SK-N-SH treated with all-trans-retinoic acid at 6 μM for 48 hours (cell line): Measurements from ENCODE around the gene PLAU.
"Not testable (repeated sequence)": the region's sequence is repeated elsewhere in the genome, so short reads cannot be mapped to it uniquely, and the experiment has no call there.

ENCODE experiments used
- ATAC-seq: fragments of 200-7000 bp; cut with Tn5 transposase; 3 replicates; pipeline ENCODE4 v1.9.1; 2020; ENCODE audit warnings: mild to moderate bottlenecking, moderate library complexity
- ARNTL ChIP-seq: fragments of 450-650 bp; formaldehyde crosslinking; IDR thresholded peaks from 2 replicates; pipeline ENCODE4 v1.5.0; 2020; ENCODE audit warnings: low read depth, mild to moderate bottlenecking, moderate library complexity, borderline replicate concordance
- BACH2 ChIP-seq: fragments of 250-450 bp; sonication (Bioruptor Pico); IDR thresholded peaks from 2 replicates; pipeline ENCODE4 v1.9.0; 2021; ENCODE audit warnings: mild to moderate bottlenecking, borderline replicate concordance
- ESRRG ChIP-seq: fragments of 250-450 bp; sonication (Bioruptor Pico); IDR thresholded peaks from 2 replicates; pipeline ENCODE4 v1.6.1; 2021; ENCODE audit warnings: mild to moderate bottlenecking
- GLIS3 ChIP-seq: fragments of 250-450 bp; sonication (Bioruptor Pico); IDR thresholded peaks from 2 replicates; pipeline ENCODE4 v1.5.0; 2020; ENCODE audit warnings: mild to moderate bottlenecking, moderate library complexity
- ISL1 ChIP-seq: fragments of 250-450 bp; sonication (Bioruptor Pico); IDR thresholded peaks from 2 replicates; pipeline ENCODE4 v2.1.2; 2022; ENCODE audit warnings: mild to moderate bottlenecking, moderate library complexity
- OSR1 ChIP-seq: fragments of 250-450 bp; sonication (Bioruptor Pico); IDR thresholded peaks from 2 replicates; pipeline ENCODE4 v1.8.0; 2022; ENCODE audit warnings: moderate library complexity, mild to moderate bottlenecking, inconsistent platforms
- PPARA ChIP-seq: fragments of 250-450 bp; sonication (Bioruptor Pico); IDR thresholded peaks from 2 replicates; pipeline ENCODE4 v1.5.0; 2020; ENCODE audit warnings: mild to moderate bottlenecking, borderline replicate concordance
- RARB ChIP-seq: fragments of 250-450 bp; sonication (Bioruptor Pico); IDR thresholded peaks from 2 replicates; pipeline ENCODE4 v1.8.0; 2021; ENCODE audit warnings: mild to moderate bottlenecking, moderate library complexity
- TCF4 ChIP-seq: fragments of 250-450 bp; sonication (Bioruptor Pico); IDR thresholded peaks from 2 replicates; pipeline ENCODE4 v1.8.0; 2021; ENCODE audit warnings: mild to moderate bottlenecking, moderate library complexity, borderline replicate concordance
- TOX ChIP-seq: fragments of 250-450 bp; sonication (Bioruptor Pico); IDR thresholded peaks from 2 replicates; pipeline ENCODE4 v1.8.0; 2021; ENCODE audit warnings: mild to moderate bottlenecking, moderate library complexity, borderline replicate concordance
- ZC3H10 ChIP-seq: fragments of 250-450 bp; sonication (Bioruptor Pico); IDR thresholded peaks from 2 replicates; pipeline ENCODE4 v1.5.1; 2021; ENCODE audit warnings: mild to moderate bottlenecking, moderate library complexity
- ZFP30 ChIP-seq: fragments of 450-650 bp; formaldehyde crosslinking; IDR thresholded peaks from 2 replicates; pipeline ENCODE4 v1.5.0; 2022; ENCODE audit warnings: mild to moderate bottlenecking, moderate library complexity
- ZNF565 ChIP-seq: fragments of 450-650 bp; formaldehyde crosslinking; conservative IDR thresholded peaks from 2 replicates; pipeline ENCODE4 v1.5.0; 2020; ENCODE audit warnings: low read depth, mild to moderate bottlenecking, moderate library complexity
- ZNF8 ChIP-seq: fragments of 450-650 bp; formaldehyde crosslinking; IDR thresholded peaks from 2 replicates; pipeline ENCODE4 v1.5.0; 2020; ENCODE audit warnings: mild to moderate bottlenecking, moderate library complexity
- TF ChIP-seq, protein P1 (sequence below): fragments of 250-450 bp; sonication (Bioruptor Pico); IDR thresholded peaks from 2 replicates; pipeline ENCODE4 v1.8.0; 2021; ENCODE audit warnings: low read depth, mild to moderate bottlenecking, moderate library complexity, borderline replicate concordance
- TF ChIP-seq, protein P2 (sequence below): fragments of 250-450 bp; sonication (Bioruptor Pico); IDR thresholded peaks from 2 replicates; pipeline ENCODE4 v1.5.1; 2021; ENCODE audit warnings: mild to moderate bottlenecking, moderate library complexity
- TF ChIP-seq, protein P3 (sequence below): fragments of 250-450 bp; sonication (Bioruptor Pico); IDR thresholded peaks from 2 replicates; pipeline ENCODE4 v1.5.1; 2020; ENCODE audit warnings: low read depth, mild to moderate bottlenecking, moderate library complexity
- TF ChIP-seq, protein P4 (sequence below): fragments of 250-450 bp; sonication (Bioruptor Pico); IDR thresholded peaks from 2 replicates; pipeline ENCODE4 v1.5.0; 2020; ENCODE audit warnings: mild to moderate bottlenecking, moderate library complexity
- TF ChIP-seq, protein P5 (sequence below): fragments of 250-450 bp; sonication (Bioruptor Pico); IDR thresholded peaks from 2 replicates; pipeline ENCODE4 v1.8.0; 2020; ENCODE audit warnings: mild to moderate bottlenecking, moderate library complexity, borderline replicate concordance

Gene PLAU

DNA sequence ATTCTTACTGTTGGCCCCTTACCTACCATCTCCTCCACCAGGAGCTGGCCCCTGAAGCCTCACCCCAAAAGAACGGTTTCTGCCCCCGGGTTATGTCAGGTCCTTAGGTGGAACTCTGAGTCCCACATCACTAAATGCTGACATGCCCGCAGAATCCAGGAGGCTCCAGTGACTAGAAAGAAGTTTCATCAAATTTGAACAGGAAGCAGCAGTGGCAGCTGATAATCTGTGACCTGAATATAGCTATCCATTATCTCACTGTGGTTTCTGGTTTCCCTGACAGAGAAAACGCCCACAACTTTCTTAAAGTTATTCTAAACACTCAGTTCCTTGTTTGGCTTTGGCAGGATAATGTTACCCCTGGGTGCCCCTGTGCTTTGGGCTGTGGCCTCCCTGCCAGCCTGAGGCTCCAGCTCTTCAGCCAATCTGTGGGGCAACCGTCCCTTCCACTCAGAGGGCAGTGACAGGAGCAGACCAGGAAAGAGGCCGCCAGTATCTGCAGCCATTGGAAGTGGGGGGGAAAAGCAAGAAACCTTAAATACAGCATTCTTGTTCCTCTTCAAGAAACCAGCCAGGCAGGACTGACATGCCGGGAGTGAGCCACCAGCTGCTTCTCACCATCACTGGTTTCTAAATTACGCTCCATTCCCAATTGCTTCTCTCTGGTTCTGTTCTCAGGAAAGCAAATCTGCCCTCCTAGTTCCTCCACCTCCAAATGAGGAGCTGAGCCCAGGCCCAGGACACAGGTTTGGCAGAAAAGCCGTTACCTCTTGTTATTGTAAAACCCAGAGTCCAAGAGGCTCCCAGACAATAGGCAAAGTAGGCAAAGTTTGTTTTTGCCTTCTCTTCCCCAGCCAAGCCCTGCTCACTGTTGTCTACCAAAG is 45.8 kb downstream of the PLAU start:
- no peak for TF ChIP-seq ZC3H10
- TF ChIP-seq, protein P1, sequence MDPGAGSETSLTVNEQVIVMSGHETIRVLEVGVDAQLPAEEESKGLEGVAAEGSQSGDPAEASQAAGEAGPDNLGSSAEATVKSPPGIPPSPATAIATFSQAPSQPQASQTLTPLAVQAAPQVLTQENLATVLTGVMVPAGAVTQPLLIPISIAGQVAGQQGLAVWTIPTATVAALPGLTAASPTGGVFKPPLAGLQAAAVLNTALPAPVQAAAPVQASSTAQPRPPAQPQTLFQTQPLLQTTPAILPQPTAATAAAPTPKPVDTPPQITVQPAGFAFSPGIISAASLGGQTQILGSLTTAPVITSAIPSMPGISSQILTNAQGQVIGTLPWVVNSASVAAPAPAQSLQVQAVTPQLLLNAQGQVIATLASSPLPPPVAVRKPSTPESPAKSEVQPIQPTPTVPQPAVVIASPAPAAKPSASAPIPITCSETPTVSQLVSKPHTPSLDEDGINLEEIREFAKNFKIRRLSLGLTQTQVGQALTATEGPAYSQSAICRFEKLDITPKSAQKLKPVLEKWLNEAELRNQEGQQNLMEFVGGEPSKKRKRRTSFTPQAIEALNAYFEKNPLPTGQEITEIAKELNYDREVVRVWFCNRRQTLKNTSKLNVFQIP (CRISPR knock-in tag), result no peak
- ATAC-seq, result peak; percentile 81

DNA sequence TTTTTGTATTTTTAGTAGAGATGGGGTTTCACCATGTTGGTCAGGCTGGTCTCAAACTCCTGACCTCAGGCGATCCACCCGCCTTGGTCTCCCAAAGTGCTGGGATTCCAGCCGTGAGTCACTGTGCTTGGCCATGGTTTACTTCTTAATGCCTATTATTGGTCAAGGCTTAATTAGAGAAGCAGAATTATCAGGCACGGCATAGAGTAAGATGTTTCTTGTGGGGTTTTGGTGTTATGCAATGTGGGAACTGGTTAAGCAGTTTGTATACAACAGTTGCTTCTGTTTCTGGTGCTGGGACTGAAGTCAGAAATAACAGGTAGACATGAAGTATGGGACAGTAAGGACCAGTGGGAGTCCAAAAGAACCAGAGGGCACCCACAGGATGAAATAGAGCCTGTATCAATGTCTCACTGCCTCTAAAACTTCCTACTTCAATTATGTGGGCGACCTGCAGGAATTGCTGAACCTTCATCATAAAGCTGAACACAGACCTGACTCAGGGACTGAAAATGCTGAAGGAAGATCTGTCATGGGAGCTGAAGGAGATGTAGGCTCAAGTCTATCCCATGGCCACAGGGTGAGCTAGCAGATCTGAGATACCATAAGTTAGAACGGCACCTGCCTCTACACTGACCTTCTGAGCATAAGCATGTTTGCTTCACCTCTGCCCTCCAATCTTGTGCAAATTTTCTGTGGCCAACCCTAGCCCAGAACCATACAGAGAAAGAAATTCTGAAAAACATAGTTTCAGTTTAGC is 48.7 kb downstream of the PLAU start:
- no peak for TF ChIP-seq PPARA (CRISPR knock-in tag)
- TF ChIP-seq, protein P2, sequence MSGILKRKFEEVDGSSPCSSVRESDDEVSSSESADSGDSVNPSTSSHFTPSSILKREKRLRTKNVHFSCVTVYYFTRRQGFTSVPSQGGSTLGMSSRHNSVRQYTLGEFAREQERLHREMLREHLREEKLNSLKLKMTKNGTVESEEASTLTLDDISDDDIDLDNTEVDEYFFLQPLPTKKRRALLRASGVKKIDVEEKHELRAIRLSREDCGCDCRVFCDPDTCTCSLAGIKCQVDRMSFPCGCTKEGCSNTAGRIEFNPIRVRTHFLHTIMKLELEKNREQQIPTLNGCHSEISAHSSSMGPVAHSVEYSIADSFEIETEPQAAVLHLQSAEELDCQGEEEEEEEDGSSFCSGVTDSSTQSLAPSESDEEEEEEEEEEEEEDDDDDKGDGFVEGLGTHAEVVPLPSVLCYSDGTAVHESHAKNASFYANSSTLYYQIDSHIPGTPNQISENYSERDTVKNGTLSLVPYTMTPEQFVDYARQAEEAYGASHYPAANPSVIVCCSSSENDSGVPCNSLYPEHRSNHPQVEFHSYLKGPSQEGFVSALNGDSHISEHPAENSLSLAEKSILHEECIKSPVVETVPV (CRISPR knock-in tag), result no peak
- no peak for TF ChIP-seq RARB (CRISPR knock-in tag)
- no peak for TF ChIP-seq ZNF565 (CRISPR knock-in tag)
- TF ChIP-seq OSR1, result no peak
- TF ChIP-seq BACH2 (CRISPR knock-in tag), result no peak
- TF ChIP-seq, protein P3, sequence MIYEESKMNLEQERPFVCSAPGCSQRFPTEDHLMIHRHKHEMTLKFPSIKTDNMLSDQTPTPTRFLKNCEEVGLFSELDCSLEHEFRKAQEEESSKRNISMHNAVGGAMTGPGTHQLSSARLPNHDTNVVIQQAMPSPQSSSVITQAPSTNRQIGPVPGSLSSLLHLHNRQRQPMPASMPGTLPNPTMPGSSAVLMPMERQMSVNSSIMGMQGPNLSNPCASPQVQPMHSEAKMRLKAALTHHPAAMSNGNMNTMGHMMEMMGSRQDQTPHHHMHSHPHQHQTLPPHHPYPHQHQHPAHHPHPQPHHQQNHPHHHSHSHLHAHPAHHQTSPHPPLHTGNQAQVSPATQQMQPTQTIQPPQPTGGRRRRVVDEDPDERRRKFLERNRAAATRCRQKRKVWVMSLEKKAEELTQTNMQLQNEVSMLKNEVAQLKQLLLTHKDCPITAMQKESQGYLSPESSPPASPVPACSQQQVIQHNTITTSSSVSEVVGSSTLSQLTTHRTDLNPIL (CRISPR knock-in tag), result no peak
- TF ChIP-seq, protein P4, sequence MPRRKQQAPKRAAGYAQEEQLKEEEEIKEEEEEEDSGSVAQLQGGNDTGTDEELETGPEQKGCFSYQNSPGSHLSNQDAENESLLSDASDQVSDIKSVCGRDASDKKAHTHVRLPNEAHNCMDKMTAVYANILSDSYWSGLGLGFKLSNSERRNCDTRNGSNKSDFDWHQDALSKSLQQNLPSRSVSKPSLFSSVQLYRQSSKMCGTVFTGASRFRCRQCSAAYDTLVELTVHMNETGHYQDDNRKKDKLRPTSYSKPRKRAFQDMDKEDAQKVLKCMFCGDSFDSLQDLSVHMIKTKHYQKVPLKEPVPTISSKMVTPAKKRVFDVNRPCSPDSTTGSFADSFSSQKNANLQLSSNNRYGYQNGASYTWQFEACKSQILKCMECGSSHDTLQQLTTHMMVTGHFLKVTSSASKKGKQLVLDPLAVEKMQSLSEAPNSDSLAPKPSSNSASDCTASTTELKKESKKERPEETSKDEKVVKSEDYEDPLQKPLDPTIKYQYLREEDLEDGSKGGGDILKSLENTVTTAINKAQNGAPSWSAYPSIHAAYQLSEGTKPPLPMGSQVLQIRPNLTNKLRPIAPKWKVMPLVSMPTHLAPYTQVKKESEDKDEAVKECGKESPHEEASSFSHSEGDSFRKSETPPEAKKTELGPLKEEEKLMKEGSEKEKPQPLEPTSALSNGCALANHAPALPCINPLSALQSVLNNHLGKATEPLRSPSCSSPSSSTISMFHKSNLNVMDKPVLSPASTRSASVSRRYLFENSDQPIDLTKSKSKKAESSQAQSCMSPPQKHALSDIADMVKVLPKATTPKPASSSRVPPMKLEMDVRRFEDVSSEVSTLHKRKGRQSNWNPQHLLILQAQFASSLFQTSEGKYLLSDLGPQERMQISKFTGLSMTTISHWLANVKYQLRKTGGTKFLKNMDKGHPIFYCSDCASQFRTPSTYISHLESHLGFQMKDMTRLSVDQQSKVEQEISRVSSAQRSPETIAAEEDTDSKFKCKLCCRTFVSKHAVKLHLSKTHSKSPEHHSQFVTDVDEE (CRISPR knock-in tag), result no peak
- TF ChIP-seq ZFP30 (CRISPR knock-in tag), result no peak
- no peak for TF ChIP-seq ESRRG (CRISPR knock-in tag)
- no peak for TF ChIP-seq GLIS3 (CRISPR knock-in tag)
- ATAC-seq, result no peak

DNA sequence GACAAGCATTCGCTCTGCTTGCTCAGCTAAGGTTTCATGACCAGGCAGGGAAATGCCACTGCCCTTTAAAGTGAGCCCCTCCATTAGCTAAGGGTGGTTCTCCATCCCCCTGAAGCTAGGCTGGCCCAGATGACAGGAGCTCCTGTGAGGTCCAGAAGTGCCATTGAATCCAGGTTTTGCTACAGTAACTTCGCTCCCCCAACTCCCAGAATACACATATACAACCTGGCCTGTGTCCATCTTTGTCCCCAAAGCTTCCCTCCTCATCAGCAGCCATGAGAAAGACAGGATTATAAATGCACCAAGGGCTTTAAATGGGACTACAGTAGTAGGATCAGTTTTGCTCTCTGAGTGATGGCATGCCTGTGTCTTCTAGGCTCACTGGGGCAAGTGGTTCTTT is 51.5 kb downstream of the PLAU start:
- no peak for ATAC-seq
- TF ChIP-seq TOX (no peak), TCF4 (CRISPR knock-in tag) (no peak), GLIS3 (CRISPR knock-in tag) (no peak), ARNTL (CRISPR knock-in tag) (no peak), ZNF8 (no peak), ISL1 (CRISPR knock-in tag) (no peak), PPARA (CRISPR knock-in tag) (no peak)
- TF ChIP-seq, protein P5, sequence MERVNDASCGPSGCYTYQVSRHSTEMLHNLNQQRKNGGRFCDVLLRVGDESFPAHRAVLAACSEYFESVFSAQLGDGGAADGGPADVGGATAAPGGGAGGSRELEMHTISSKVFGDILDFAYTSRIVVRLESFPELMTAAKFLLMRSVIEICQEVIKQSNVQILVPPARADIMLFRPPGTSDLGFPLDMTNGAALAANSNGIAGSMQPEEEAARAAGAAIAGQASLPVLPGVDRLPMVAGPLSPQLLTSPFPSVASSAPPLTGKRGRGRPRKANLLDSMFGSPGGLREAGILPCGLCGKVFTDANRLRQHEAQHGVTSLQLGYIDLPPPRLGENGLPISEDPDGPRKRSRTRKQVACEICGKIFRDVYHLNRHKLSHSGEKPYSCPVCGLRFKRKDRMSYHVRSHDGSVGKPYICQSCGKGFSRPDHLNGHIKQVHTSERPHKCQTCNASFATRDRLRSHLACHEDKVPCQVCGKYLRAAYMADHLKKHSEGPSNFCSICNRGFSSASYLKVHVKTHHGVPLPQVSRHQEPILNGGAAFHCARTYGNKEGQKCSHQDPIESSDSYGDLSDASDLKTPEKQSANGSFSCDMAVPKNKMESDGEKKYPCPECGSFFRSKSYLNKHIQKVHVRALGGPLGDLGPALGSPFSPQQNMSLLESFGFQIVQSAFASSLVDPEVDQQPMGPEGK (CRISPR knock-in tag), result no peak
- TF ChIP-seq, protein P3 (CRISPR knock-in tag), result no peak
- TF ChIP-seq, protein P2 (CRISPR knock-in tag), result no peak

DNA sequence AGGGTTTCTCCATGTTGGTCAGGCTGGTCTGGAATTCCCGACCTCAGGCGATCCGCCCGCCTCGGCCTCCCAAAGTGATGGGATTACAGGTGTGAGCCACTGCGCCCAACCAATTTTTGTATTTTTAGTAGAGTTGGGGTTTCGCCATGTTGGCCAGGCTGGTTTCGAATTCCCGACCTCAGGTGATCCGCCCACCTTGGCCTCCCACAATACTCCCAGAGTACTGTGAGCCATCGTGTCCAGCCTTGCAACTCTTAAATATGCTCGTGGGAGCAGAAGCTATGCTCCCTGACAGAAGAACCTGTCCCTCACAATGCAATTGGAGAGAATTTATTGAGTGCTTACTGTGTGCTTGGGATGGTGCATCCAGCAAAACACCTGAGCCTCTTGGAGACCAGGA is 52.6 kb downstream of the PLAU start:
- ATAC-seq, result not testable (repeated sequence)
